Osteoblast (primary cell): ENCODE data around the gene FADS6. TPM values are rescaled to one million over a fixed set of nuclear protein-coding genes. Genes with fewer than 3 reads are reported as not detected.
A peak's percentile ranks its signal among the peaks of the same experiment; 100 is the strongest.

Source experiments
- DNase-seq: peaks from one replicate; pipeline ENCODE4 v3.0.0; 2011; ENCODE audit warnings: low spot score, mixed read lengths; ENCODE audit not compliant: insufficient read length; ENCODE audit errors: missing footprints
- H2AFZ ChIP-seq: 2 replicates; pipeline ENCODE4 v1.6.0; 2011; ENCODE audit warnings: mild to moderate bottlenecking, low read length
- H3K27ac ChIP-seq: 2 replicates; pipeline ENCODE4 v1.5.1; 2011; ENCODE audit warnings: mild to moderate bottlenecking, low read depth, low read length, moderate library complexity
- H3K27me3 ChIP-seq: 2 replicates; pipeline ENCODE4 v1.6.0; 2012; ENCODE audit warnings: mild to moderate bottlenecking, control low read depth, inconsistent platforms, low read length, moderate library complexity; ENCODE audit not compliant: insufficient read depth
- H3K36me3 ChIP-seq: 2 replicates; pipeline ENCODE4 v1.5.1; 2011; ENCODE audit warnings: mild to moderate bottlenecking, low read length, control low read depth, moderate library complexity; ENCODE audit not compliant: insufficient read depth
- H3K4me1 ChIP-seq: 2 replicates; pipeline ENCODE4 v1.5.1; 2011; ENCODE audit warnings: mild to moderate bottlenecking, low read length, control low read depth, moderate library complexity; ENCODE audit not compliant: insufficient read depth
- H3K4me2 ChIP-seq: 2 replicates; pipeline ENCODE4 v1.6.0; 2011; ENCODE audit warnings: mild to moderate bottlenecking, low read length; ENCODE audit not compliant: insufficient read depth
- H3K4me3 ChIP-seq: fragments of 200-600 bp; sonication (generic); 3 replicates; pipeline ENCODE4 v1.5.1; 2012; ENCODE audit warnings: mild to moderate bottlenecking, low read length, inconsistent platforms; ENCODE audit not compliant: insufficient read depth
- H3K79me2 ChIP-seq: 2 replicates; pipeline ENCODE4 v1.6.0; 2012; ENCODE audit warnings: mild to moderate bottlenecking, low read length, control low read depth, inconsistent platforms; ENCODE audit not compliant: insufficient read depth
- H3K9me3 ChIP-seq: 2 replicates; pipeline ENCODE4 v1.5.1; 2011; ENCODE audit warnings: low read depth, low read length, control low read depth
- H4K20me1 ChIP-seq: 2 replicates; pipeline ENCODE4 v1.6.0; 2012; ENCODE audit warnings: mild to moderate bottlenecking, low read length, control low read depth; ENCODE audit not compliant: insufficient read depth
- CTCF ChIP-seq: IDR thresholded peaks from 2 replicates; pipeline ENCODE4 v1.5.1; 2011; ENCODE audit warnings: mild to moderate bottlenecking, low read depth, low read length, moderate library complexity; ENCODE audit errors: extremely low read depth
- total RNA-seq: library from RNA; depleted of rRNA; stranded (reverse); fragments of >200 nt; gene quantifications from 2 replicates; pipeline ENCODE4 v1.2.3, GENCODE V29; 2012

FADS6 gene
- total RNA-seq, 1 donor, result not detected

- Histone ChIP-seq H4K20me1 (no peaks in the 10 kb centered on the region), H3K27me3 (peaks cover 11% of the 10 kb centered on the region), H3K4me2 (no peak overlapping the region), H3K9me3 (no peaks in the 10 kb centered on the region), H3K79me2 (peaks cover 12% of the 10 kb centered on the region), H3K36me3 (no peaks in the 10 kb centered on the region), H2AFZ (peak overlapping the region; percentile 14), H3K4me3 (no peak overlapping the region), H3K4me1 (peaks cover 26% of the 10 kb centered on the region), H3K27ac (no peak overlapping the region)
- TF ChIP-seq CTCF, result no peak
- DNase-seq, result no peak
Observed at GRCh38 chr17:74875155-74875976, 18.1 kb downstream of the FADS6 start.

GRCh38 chr17:74874615-74875037 is 18.8 kb downstream of the FADS6 start:
- Histone ChIP-seq H2AFZ (no peak overlapping the region), H4K20me1 (peaks cover 4% of the 10 kb centered on the region), H3K79me2 (peaks cover 12% of the 10 kb centered on the region), H3K36me3 (no peaks in the 10 kb centered on the region), H3K9me3 (no peaks in the 10 kb centered on the region), H3K4me3 (no peak overlapping the region), H3K27me3 (peaks cover 8% of the 10 kb centered on the region), H3K4me2 (no peak overlapping the region), H3K4me1 (peaks cover 26% of the 10 kb centered on the region), H3K27ac (no peak overlapping the region)
- TF ChIP-seq CTCF, result no peak
- DNase-seq, result no peak

GRCh38 chr17:74873874-74874614 is 19.4 kb downstream of the FADS6 start:
- DNase-seq, result no peak
- H3K4me2 ChIP-seq, result peak overlapping the region; percentile 86
- peak overlapping the region; percentile 75 for H3K4me3 ChIP-seq
- H4K20me1 ChIP-seq, result peaks cover 4% of the 10 kb centered on the region
- peak overlapping the region; percentile 78 for H2AFZ ChIP-seq
- H3K4me1 ChIP-seq, result peaks cover 26% of the 10 kb centered on the region
- peak overlapping the region; percentile 80 for H3K27ac ChIP-seq
- TF ChIP-seq CTCF, result no peak
- no peaks in the 10 kb centered on the region for H3K36me3 ChIP-seq
- H3K79me2 ChIP-seq, result peaks cover 12% of the 10 kb centered on the region
- H3K9me3 ChIP-seq, result no peaks in the 10 kb centered on the region
- peaks cover 8% of the 10 kb centered on the region for H3K27me3 ChIP-seq
